Activated T-helper 17 cell treated with anti-CD3 and anti-CD28 coated beads, Interleukin-2, amount 50 U/mL, for 72 hours (primary cell): ENCODE measurements around the gene FKBP1B. TPM values are rescaled to one million over a fixed set of nuclear protein-coding genes. Genes with fewer than 3 reads are reported as not detected.
"Not testable (repeated sequence)": the region's sequence is repeated elsewhere in the genome, so short reads cannot be mapped to it uniquely, and the experiment has no call there.

Experiments
- ATAC-seq: fragments of 150-1000 bp; cut with Tn5 transposase; replicated peaks from 2 replicates; pipeline ENCODE4 v1.10.0; 2021; ENCODE audit warnings: mild to moderate bottlenecking, moderate library complexity
- H3K27ac Mint-ChIP-seq: one replicate; pipeline ENCODE4 v1.8.0; 2022; ENCODE audit warnings: mixed read lengths
- H3K27me3 Mint-ChIP-seq: one replicate; pipeline ENCODE4 v1.8.0; 2022; ENCODE audit warnings: mixed read lengths
- H3K36me3 Mint-ChIP-seq: one replicate; pipeline ENCODE4 v1.8.0; 2022; ENCODE audit warnings: low read depth, mild to moderate bottlenecking, mixed read lengths
- H3K4me1 Mint-ChIP-seq: one replicate; pipeline ENCODE4 v1.8.0; 2022; ENCODE audit warnings: mixed read lengths
- H3K4me3 Mint-ChIP-seq: one replicate; pipeline ENCODE4 v1.8.0; 2022; ENCODE audit warnings: mild to moderate bottlenecking, mixed read lengths
- H3K9me3 Mint-ChIP-seq: one replicate; pipeline ENCODE4 v1.8.0; 2022; ENCODE audit warnings: mixed read lengths
- total RNA-seq, 2 donors: library from RNA; stranded (reverse); gene quantifications; one replicate each; pipeline ENCODE4 v1.2.3, GENCODE V29; 2022

FKBP1B gene
- total RNA-seq, 2 donors from 2014 or later: 1.2 to 1.8 TPM

DNA sequence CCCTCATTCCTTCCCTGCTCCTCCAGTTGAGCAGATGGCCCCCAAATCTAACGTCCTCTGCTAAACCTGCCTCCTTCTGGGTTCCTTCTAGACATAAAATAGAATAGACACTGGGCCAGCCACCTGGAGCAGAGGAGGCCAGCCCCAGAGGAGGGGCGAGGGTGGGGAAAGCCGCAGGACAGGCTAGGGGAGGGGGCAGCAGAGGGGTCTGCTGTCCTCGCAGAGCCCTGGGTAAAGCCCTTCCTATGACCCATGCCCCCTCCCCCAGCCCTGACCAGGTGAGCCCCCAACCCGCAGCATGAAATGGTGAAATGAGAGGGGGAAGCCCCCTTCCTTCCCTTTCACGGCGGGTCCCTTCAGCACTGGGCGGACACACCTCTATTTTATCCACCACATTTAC, 31.8 kb upstream of the FKBP1B start:
- Mint-ChIP-seq H3K36me3 (peaks cover 4% of the 10 kb centered on the region), H3K4me3 (no peak overlapping the region), H3K27me3 (peaks cover 4% of the 10 kb centered on the region), H3K4me1 (no peaks in the 10 kb centered on the region), H3K27ac (no peak overlapping the region), H3K9me3 (no peaks in the 10 kb centered on the region)
- ATAC-seq: no peak

DNA sequence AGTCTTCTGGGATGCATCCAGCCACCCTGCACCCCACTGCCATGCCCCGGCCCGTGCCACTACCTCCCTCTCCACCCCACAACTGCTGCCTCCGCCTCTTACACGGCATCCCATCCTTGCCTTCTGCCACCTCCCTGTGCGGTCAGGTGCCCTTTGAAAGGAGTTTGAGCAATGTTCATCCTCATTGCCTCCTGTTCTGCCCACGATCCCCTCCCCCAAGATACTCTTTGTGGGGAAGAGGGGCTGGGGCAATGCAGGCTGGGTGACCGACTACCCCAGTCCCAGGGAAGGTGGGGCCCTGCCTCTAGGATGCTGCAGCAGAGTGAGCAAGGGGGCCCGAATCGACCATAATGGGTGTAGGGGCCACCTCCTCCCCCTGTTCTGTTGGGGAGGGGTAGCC, 31.3 kb upstream of the FKBP1B start:
- Mint-ChIP-seq H3K27me3 (peaks cover 4% of the 10 kb centered on the region), H3K36me3 (peaks cover 4% of the 10 kb centered on the region), H3K27ac (no peak overlapping the region), H3K4me3 (no peak overlapping the region), H3K9me3 (no peaks in the 10 kb centered on the region), H3K4me1 (no peaks in the 10 kb centered on the region)
- ATAC-seq: no peak

DNA sequence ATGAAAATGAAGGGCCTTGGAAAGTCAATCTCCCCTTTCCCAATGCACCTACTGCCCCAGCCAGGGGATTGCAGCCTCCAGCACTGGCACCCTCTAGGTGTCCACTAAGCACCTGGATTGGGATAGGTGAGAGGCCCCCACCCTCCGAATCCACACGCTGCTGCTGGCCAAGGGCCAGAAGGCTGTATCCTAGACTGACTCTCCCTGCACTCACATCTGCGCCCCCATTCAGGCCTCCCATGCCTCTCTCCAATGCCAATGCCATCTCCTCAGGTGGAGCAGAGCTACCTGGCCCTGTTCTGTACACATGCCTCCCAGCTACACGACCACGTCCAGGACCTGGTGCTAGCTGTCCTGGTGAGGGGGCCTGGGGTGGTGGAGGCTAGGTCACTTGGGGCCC, 29.8 kb upstream of the FKBP1B start:
- Mint-ChIP-seq H3K9me3 (no peaks in the 10 kb centered on the region), H3K27ac (no peak overlapping the region), H3K4me1 (no peaks in the 10 kb centered on the region), H3K27me3 (no peaks in the 10 kb centered on the region), H3K4me3 (no peak overlapping the region), H3K36me3 (peaks cover 10% of the 10 kb centered on the region)
- ATAC-seq: no peak

DNA sequence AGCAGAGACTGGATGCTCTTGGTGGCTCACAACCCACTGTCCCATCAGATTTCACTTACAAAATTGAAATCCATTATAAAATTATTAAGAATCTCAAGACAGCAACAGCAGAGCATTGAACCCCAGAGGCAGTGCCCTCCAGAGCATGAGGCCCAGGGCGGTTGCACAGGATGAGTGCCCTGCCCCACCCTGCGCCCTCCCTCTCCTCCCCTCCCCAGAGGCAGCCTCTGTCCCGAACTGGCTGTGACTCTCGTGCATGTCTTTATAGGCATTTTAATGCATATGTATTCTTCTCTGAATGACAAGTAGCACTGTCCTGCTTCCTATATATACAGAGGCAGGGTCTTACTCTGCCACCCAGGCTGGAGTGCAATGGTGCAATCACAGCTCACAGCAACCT, 29.3 kb upstream of the FKBP1B start:
- ATAC-seq: no peak
- no peaks in the 10 kb centered on the region for H3K4me1 Mint-ChIP-seq
- no peaks in the 10 kb centered on the region for H3K9me3 Mint-ChIP-seq
- no peak overlapping the region for H3K27ac Mint-ChIP-seq
- H3K4me3 Mint-ChIP-seq: no peak overlapping the region
- H3K27me3 Mint-ChIP-seq: no peaks in the 10 kb centered on the region
- peaks cover 13% of the 10 kb centered on the region for H3K36me3 Mint-ChIP-seq

DNA sequence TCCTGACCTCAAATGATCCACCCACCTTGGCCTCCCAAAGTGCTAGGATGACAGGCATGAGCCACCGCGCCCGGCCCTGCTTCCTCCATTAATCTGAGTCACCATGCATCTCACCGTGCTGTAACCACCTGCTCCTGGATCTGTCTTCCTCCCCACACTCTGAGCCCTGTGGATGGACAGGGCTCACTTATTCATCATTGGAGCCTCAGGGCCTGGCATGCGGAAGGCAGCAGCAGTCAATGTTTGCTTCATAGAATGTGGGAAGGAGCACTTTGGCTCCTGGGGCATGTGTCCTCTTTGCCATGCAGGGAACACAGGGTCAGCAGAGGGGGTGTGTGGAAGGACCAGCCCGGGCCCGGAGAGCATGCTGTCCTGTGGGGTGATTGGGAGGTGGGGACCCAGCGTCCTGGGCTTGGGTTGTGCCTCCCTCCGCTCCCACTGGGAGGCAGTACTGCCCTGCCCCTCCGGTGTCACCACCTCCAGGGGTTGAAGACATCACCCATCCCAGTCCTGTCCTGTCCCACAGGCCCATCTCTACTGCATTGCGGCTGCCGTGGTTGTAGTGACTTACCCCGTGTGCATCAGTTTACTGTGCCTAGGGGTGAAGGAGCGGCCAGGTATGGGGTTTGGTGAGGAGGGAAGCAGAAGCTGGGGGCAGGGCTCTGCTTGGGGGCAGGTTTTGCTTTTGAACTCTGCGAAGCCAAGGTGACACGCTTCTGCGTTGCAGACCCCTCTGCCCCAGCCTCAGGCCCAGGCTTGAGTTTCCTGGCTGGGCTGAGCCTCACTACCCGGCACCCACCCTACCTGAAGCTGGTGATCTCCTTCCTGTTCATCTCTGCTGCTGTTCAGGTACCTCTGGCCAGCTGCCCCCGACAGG, 28.2 kb upstream of the FKBP1B start:
- H3K9me3 Mint-ChIP-seq: no peaks in the 10 kb centered on the region
- H3K4me1 Mint-ChIP-seq: no peaks in the 10 kb centered on the region
- H3K27ac Mint-ChIP-seq: no peak overlapping the region
- no peaks in the 10 kb centered on the region for H3K27me3 Mint-ChIP-seq
- ATAC-seq: peak; percentile 62
- peaks cover 17% of the 10 kb centered on the region for H3K36me3 Mint-ChIP-seq
- H3K4me3 Mint-ChIP-seq: no peak overlapping the region

DNA sequence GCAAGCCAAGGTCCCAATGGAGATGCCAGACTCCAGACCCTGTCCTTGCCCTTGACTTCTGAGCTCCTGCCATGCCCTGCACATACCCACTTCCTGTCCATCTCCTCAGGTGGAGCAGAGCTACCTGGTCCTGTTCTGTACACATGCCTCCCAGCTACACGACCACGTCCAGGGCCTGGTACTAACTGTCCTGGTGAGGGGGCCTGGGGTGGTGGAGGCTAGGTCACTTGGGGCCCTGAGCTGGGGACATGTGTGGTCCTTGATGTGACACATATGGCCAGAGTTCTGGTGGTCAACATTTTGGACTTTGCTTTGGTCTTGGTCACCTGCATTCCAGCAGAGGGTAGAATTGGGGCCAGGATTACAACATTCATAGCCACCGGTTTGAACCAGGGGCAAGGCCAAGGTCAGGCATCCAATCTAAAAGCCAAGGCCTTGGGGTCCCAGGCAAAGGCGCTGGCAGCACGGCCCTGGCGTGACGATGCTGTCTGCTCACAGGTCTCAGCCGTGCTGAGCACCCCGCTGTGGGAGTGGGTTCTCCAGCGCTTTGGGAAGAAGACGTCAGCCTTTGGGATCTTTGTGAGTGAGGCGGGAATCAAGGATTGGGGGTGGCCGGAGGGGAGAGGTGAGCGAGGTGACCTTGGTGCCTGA, 27.1 kb upstream of the FKBP1B start:
- Mint-ChIP-seq H3K4me1 (no peaks in the 10 kb centered on the region), H3K27ac (no peak overlapping the region), H3K27me3 (no peaks in the 10 kb centered on the region), H3K4me3 (no peak overlapping the region), H3K36me3 (peaks cover 27% of the 10 kb centered on the region), H3K9me3 (no peaks in the 10 kb centered on the region)
- ATAC-seq: no peak

DNA sequence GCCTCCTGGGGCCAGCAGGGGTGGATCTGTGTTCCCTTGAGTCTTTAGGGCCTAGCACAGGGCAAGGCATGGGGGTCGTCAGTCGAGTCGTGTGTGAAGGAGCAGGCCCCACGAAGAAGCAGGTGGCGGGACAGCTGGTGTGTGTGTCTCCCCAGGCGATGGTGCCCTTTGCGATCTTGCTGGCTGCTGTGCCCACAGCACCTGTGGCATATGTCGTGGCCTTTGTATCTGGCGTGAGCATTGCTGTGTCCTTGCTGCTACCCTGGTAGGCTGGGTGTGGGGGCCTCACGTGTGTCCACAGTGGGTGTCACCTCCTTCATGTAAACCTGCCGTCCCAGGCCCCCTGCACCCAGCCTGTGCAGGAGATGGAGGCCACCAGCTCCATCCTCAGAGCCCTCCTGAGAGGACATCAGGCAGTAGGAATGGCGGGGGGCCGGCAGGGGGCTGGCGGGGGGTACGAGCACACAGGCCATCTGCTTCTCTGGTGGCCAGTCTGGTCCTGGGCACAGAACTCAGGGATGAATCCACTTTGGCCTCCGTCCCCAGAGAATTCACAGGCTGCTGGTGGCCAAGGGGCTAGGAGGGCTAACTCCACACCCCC, 26.5 kb upstream of the FKBP1B start:
- Mint-ChIP-seq H3K27me3 (no peaks in the 10 kb centered on the region), H3K27ac (no peak overlapping the region), H3K9me3 (no peaks in the 10 kb centered on the region), H3K36me3 (peaks cover 33% of the 10 kb centered on the region), H3K4me1 (no peaks in the 10 kb centered on the region), H3K4me3 (no peak overlapping the region)
- ATAC-seq: no peak

- H3K4me3 Mint-ChIP-seq: no peak overlapping the region
- no peak for ATAC-seq
Observed at GRCh38 chr2:24024018-24024417, 25.5 kb upstream of the FKBP1B start.

GRCh38 chr2:24024996-24025663, 24.4 kb upstream of the FKBP1B start:
- H3K27me3 Mint-ChIP-seq: no peaks in the 10 kb centered on the region
- no peaks in the 10 kb centered on the region for H3K9me3 Mint-ChIP-seq
- no peak for ATAC-seq
- no peak overlapping the region for H3K4me3 Mint-ChIP-seq
- H3K36me3 Mint-ChIP-seq: peaks cover 54% of the 10 kb centered on the region
- no peaks in the 10 kb centered on the region for H3K4me1 Mint-ChIP-seq
- H3K27ac Mint-ChIP-seq: no peak overlapping the region

More at GRCh38 chr2:24024018-24024417, 25.5 kb upstream of the FKBP1B start:
- H3K27me3 Mint-ChIP-seq: no peaks in the 10 kb centered on the region
- no peaks in the 10 kb centered on the region for H3K4me1 Mint-ChIP-seq
- no peaks in the 10 kb centered on the region for H3K9me3 Mint-ChIP-seq
- H3K36me3 Mint-ChIP-seq: peaks cover 43% of the 10 kb centered on the region
- no peak overlapping the region for H3K27ac Mint-ChIP-seq

GRCh38 chr2:24026233-24026632, 23.3 kb upstream of the FKBP1B start:
- no peaks in the 10 kb centered on the region for H3K4me1 Mint-ChIP-seq
- no peak for ATAC-seq
- no peak overlapping the region for H3K27ac Mint-ChIP-seq

GRCh38 chr2:24038786-24039499, 10.6 kb upstream of the FKBP1B start:
- Mint-ChIP-seq H3K4me1 (peaks cover 4% of the 10 kb centered on the region), H3K9me3 (no peaks in the 10 kb centered on the region), H3K4me3 (no peak overlapping the region), H3K36me3 (peaks cover 53% of the 10 kb centered on the region), H3K27me3 (no peaks in the 10 kb centered on the region), H3K27ac (no peak overlapping the region)
- ATAC-seq: no peak

More at GRCh38 chr2:24026233-24026632, 23.3 kb upstream of the FKBP1B start:
- no peaks in the 10 kb centered on the region for H3K9me3 Mint-ChIP-seq
- no peak overlapping the region for H3K4me3 Mint-ChIP-seq
- H3K27me3 Mint-ChIP-seq: no peaks in the 10 kb centered on the region
- peaks cover 65% of the 10 kb centered on the region for H3K36me3 Mint-ChIP-seq

DNA sequence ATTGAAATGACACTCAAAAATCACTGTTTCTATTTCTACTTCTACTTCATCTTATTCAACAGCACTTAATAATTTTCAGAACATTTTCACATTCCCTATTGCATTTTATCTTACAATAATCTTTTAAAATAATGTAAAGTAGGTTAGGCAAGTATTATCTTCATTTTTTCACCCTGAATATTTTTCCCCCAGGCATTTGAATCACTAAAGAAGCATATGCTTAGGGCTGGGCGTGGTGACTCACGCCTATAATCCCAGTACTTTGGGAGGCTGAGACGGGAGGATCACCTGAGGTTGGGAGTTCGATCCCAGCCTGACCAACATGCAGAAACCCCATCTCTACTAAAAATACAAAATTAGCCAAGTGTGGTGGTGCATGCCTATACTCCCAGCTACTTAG, 9.0 kb upstream of the FKBP1B start:
- Mint-ChIP-seq H3K9me3 (no peaks in the 10 kb centered on the region), H3K4me1 (peaks cover 10% of the 10 kb centered on the region), H3K36me3 (peaks cover 47% of the 10 kb centered on the region), H3K4me3 (no peak overlapping the region), H3K27ac (no peak overlapping the region), H3K27me3 (no peaks in the 10 kb centered on the region)
- no peak for ATAC-seq

DNA sequence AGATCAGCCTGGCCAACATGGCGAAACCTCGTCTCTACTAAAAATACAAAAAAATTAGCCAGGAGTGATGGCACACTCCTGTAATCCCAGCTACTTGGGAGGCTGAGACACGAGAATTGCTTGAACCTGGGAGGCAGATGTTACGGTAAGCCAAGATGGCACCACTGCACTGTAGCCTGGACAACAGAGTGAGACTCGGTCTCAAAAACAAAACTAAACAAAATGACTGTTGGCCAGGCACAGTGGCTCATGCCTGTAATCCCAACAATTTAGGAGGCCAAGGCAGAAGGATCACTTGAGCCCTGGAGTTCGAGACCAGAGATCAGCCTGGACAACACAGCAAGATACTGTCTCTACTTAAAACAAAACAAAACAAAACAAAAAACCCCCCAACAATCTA, 6.4 kb upstream of the FKBP1B start:
- ATAC-seq, H3K9me3 Mint-ChIP-seq, H3K27me3 Mint-ChIP-seq, H3K27ac Mint-ChIP-seq, H3K4me3 Mint-ChIP-seq: not testable (repeated sequence)
- Mint-ChIP-seq H3K4me1 (peaks cover 14% of the 10 kb centered on the region), H3K36me3 (peaks cover 36% of the 10 kb centered on the region)
